Panc1 (cell line): Measurements from ENCODE around the gene ALLC.

Experiments
- CTCF ChIP-seq: fragments of 450-650 bp; IDR thresholded peaks from 2 replicates; pipeline ENCODE4 v1.5.1; 2017; ENCODE audit warnings: mild to moderate bottlenecking
- POLR2AphosphoS5 ChIP-seq: IDR thresholded peaks from 2 replicates; pipeline ENCODE4 v1.6.1; 2012; ENCODE audit warnings: mild to moderate bottlenecking, low read depth, low read length, moderate library complexity
- REST ChIP-seq, 2 experiments: IDR thresholded peaks; 2 replicates each; pipeline ENCODE4 v1.6.1; 2011 to 2012; ENCODE audit warnings: low read depth in 2 of 2, control low read depth in 1 of 2, low read length in 1 of 2, mild to moderate bottlenecking in 1 of 2, moderate library complexity in 1 of 2; ENCODE audit not compliant: insufficient read depth in 1 of 2
- SIN3A ChIP-seq: IDR thresholded peaks from 2 replicates; pipeline ENCODE4 v1.6.1; 2012; ENCODE audit warnings: low read depth, mild to moderate bottlenecking, low read length, moderate library complexity, borderline replicate concordance; ENCODE audit not compliant: insufficient read depth
- TCF7L2 ChIP-seq: IDR thresholded peaks from 2 replicates; pipeline ENCODE4 v1.6.1; 2011; ENCODE audit warnings: mild to moderate bottlenecking, low read depth, low read length, inconsistent platforms

GRCh38 chr2:3706892-3707291 is 48.9 kb downstream of the ALLC start:
- TF ChIP-seq CTCF (no peak), REST (IDR thresholded peaks at IDR 0.05; ENCODE audit: insufficient read depth in 1 of 2, low read depth in 2 of 2, low read length in 1 of 2) (no peak), POLR2AphosphoS5 (no peak), TCF7L2 (no peak), SIN3A (no peak)
